K562 (cell line): Measurements from ENCODE around the gene ISG20L2. TPM values are rescaled to one million over a fixed set of nuclear protein-coding genes. Genes with fewer than 3 reads are reported as not detected.

Experiments used
- CBX1 ChIP-seq: sonication (generic); IDR thresholded peaks from 2 replicates; pipeline ENCODE4 v1.6.1; 2016; ENCODE audit warnings: antibody characterized with exemption, low read depth, mild to moderate bottlenecking
- GTF2E2 ChIP-seq: fragments of 200-800 bp; sonication (Bioruptor generic); IDR thresholded peaks from 2 replicates; pipeline ENCODE4 v1.6.1; 2016; ENCODE audit warnings: missing genetic modification characterization, missing compliant biosample characterization
- KAT8 ChIP-seq: fragments of 450-650 bp; IDR thresholded peaks from 2 replicates; pipeline ENCODE4 v1.6.1; 2016; ENCODE audit warnings: low read depth, mild to moderate bottlenecking
- SPI1 ChIP-seq: IDR thresholded peaks from 2 replicates; pipeline ENCODE4 v1.6.1; 2011; ENCODE audit warnings: low read depth, low read length, control low read depth, borderline replicate concordance
- TOE1 ChIP-seq, 2 experiments: fragments of 450-650 bp in 1 of 2; sonication (generic) in 1 of 2; formaldehyde crosslinking in 1 of 2; IDR thresholded peaks; 2 replicates each; pipeline versions ENCODE4 v1.7.1 to v1.8.0; 2016 to 2022; ENCODE audit warnings: borderline replicate concordance in 2 of 2, mild to moderate bottlenecking in 2 of 2, antibody characterized with exemption in 1 of 2, inconsistent platforms in 1 of 2, low read depth in 1 of 2, missing genetic modification reagents in 1 of 2, moderate library complexity in 1 of 2
- ZNF184 ChIP-seq: sonication (generic); formaldehyde crosslinking; IDR thresholded peaks from 2 replicates; pipeline ENCODE4 v1.5.0; 2020; ENCODE audit warnings: missing genetic modification reagents
- ZNF644 ChIP-seq: fragments of 200-800 bp; sonication (Bioruptor generic); IDR thresholded peaks from 2 replicates; pipeline ENCODE4 v1.6.1; 2016; ENCODE audit warnings: low read depth, missing genetic modification characterization, missing compliant biosample characterization
- polyA plus RNA-seq, 8 experiments: library from polyadenylated mRNA; depleted of rRNA in 4 of 8; stranded (reverse) in 5 of 8; unstranded in 3 of 8; fragments of >200 nt; fragmentation: Nextera tagmentation in 2 of 8; fragmentation: Illumina TruSeq in 1 of 8; extraction: Ambion mirVana in 2 of 8; extraction: Trizol in 1 of 8; gene quantifications; 2 replicates each; pipeline versions ENCODE4 v1.2.1 to v1.2.3, GENCODE V29; 2011 to 2014; ENCODE audit warnings: inconsistent platforms in 1 of 8, missing spikeins in 1 of 8
- total RNA-seq, 7 experiments: library from RNA; depleted of rRNA in 6 of 7; stranded (reverse); fragments of >200 nt in 6 of 7; fragmentation: Illumina TruSeq in 2 of 7; extraction: Trizol in 2 of 7; gene quantifications; 2 replicates each; pipeline versions ENCODE4 v1.2.1 to v1.2.3, GENCODE V29; 2011 to 2021; ENCODE audit warnings: low replicate concordance in 1 of 7
- TF ChIP-seq, protein P1 (sequence below): fragments of 450-650 bp; IDR thresholded peaks from 2 replicates; pipeline ENCODE4 v1.6.1; 2017; ENCODE audit warnings: antibody characterized with exemption, mild to moderate bottlenecking
- TF ChIP-seq, protein P2 (sequence below): sonication (generic); formaldehyde crosslinking; IDR thresholded peaks from 2 replicates; pipeline ENCODE4 v1.8.1; 2023; ENCODE audit warnings: mild to moderate bottlenecking, missing genetic modification reagents
- TF ChIP-seq, protein P3 (sequence below): fragments of 150-350 bp; IDR thresholded peaks from 2 replicates; pipeline ENCODE4 v1.6.1; 2014; ENCODE audit warnings: low read depth, mild to moderate bottlenecking, low read length, borderline replicate concordance
- TF ChIP-seq, protein P4 (sequence below), 2 experiments: fragments of 150-350 bp in 1 of 2; IDR thresholded peaks; 2 replicates each; pipeline ENCODE4 v1.6.1; 2012 to 2016; ENCODE audit warnings: low read depth in 2 of 2, low read length in 2 of 2, mild to moderate bottlenecking in 1 of 2, moderate library complexity in 1 of 2

ISG20L2 gene
- total and polyA plus RNA-seq, 9 of the 15 experiments (the other 6 are each of a cell fraction or from before 2014, with no cell fraction given), result 21.3 to 130 (median 50.3) TPM

DNA sequence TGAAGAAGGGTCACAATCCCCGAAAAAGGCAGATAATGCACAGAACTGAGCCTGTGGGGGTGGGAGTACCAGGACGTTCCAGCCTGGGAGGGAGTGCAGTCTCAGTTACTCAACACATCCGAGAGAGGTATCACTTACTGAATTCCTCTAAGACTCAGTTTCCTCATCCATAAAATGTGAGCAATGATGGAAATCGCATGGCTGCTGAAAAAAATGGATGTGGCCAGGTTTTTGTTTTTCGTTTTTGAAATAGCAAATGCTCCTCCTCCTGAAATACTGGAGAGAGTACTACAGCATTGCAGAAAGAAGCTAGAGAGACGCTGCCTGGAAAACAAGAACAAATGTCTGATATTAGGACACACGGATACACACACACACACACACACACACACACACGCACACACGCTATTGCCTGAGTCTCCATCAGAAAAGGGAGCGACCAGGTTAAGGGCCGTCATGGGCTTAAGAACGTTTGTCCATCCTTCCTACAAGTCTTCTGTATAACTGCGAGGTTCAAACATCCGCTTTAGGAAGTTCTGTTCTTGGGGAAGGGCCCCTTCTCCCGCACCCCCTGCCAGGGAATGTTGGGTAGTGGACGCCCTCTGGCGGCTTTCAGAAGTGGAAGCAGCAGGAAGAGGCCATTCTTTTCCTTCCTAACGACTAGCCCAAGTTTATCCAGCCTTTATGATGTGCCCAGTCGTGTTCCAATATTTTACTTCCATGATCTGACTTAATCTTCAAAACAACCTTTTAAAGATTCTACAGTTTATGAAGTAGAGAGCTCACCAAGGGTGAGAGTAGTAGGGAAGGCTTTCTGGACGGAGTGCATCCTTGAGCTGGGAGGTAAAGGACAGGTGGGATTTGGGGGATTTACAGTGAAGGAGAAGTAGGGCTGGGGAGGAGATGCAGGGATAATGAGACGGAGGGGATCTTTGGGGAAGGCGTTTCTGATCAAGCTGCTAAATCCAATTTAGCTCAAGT lies 50.7 kb downstream of the ISG20L2 start (continued):
- TF ChIP-seq, protein P1, sequence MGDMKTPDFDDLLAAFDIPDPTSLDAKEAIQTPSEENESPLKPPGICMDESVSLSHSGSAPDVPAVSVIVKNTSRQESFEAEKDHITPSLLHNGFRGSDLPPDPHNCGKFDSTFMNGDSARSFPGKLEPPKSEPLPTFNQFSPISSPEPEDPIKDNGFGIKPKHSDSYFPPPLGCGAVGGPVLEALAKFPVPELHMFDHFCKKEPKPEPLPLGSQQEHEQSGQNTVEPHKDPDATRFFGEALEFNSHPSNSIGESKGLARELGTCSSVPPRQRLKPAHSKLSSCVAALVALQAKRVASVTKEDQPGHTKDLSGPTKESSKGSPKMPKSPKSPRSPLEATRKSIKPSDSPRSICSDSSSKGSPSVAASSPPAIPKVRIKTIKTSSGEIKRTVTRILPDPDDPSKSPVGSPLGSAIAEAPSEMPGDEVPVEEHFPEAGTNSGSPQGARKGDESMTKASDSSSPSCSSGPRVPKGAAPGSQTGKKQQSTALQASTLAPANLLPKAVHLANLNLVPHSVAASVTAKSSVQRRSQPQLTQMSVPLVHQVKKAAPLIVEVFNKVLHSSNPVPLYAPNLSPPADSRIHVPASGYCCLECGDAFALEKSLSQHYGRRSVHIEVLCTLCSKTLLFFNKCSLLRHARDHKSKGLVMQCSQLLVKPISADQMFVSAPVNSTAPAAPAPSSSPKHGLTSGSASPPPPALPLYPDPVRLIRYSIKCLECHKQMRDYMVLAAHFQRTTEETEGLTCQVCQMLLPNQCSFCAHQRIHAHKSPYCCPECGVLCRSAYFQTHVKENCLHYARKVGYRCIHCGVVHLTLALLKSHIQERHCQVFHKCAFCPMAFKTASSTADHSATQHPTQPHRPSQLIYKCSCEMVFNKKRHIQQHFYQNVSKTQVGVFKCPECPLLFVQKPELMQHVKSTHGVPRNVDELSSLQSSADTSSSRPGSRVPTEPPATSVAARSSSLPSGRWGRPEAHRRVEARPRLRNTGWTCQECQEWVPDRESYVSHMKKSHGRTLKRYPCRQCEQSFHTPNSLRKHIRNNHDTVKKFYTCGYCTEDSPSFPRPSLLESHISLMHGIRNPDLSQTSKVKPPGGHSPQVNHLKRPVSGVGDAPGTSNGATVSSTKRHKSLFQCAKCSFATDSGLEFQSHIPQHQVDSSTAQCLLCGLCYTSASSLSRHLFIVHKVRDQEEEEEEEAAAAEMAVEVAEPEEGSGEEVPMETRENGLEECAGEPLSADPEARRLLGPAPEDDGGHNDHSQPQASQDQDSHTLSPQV, result peak; percentile 76
- TF ChIP-seq GTF2E2 (tag), result no peak
- TF ChIP-seq ZNF644 (tag), result no peak
- 0 out of 2 replicates have a peak, but pooled peaks have one; percentile 11 for TF ChIP-seq SPI1
- no peak for TF ChIP-seq KAT8
- TF ChIP-seq, protein P2, sequence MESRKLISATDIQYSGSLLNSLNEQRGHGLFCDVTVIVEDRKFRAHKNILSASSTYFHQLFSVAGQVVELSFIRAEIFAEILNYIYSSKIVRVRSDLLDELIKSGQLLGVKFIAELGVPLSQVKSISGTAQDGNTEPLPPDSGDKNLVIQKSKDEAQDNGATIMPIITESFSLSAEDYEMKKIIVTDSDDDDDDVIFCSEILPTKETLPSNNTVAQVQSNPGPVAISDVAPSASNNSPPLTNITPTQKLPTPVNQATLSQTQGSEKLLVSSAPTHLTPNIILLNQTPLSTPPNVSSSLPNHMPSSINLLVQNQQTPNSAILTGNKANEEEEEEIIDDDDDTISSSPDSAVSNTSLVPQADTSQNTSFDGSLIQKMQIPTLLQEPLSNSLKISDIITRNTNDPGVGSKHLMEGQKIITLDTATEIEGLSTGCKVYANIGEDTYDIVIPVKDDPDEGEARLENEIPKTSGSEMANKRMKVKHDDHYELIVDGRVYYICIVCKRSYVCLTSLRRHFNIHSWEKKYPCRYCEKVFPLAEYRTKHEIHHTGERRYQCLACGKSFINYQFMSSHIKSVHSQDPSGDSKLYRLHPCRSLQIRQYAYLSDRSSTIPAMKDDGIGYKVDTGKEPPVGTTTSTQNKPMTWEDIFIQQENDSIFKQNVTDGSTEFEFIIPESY (CRISPR knock-in tag), result no peak
- TF ChIP-seq, protein P3, sequence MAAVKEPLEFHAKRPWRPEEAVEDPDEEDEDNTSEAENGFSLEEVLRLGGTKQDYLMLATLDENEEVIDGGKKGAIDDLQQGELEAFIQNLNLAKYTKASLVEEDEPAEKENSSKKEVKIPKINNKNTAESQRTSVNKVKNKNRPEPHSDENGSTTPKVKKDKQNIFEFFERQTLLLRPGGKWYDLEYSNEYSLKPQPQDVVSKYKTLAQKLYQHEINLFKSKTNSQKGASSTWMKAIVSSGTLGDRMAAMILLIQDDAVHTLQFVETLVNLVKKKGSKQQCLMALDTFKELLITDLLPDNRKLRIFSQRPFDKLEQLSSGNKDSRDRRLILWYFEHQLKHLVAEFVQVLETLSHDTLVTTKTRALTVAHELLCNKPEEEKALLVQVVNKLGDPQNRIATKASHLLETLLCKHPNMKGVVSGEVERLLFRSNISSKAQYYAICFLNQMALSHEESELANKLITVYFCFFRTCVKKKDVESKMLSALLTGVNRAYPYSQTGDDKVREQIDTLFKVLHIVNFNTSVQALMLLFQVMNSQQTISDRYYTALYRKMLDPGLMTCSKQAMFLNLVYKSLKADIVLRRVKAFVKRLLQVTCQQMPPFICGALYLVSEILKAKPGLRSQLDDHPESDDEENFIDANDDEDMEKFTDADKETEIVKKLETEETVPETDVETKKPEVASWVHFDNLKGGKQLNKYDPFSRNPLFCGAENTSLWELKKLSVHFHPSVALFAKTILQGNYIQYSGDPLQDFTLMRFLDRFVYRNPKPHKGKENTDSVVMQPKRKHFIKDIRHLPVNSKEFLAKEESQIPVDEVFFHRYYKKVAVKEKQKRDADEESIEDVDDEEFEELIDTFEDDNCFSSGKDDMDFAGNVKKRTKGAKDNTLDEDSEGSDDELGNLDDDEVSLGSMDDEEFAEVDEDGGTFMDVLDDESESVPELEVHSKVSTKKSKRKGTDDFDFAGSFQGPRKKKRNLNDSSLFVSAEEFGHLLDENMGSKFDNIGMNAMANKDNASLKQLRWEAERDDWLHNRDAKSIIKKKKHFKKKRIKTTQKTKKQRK, result no peak
- TF ChIP-seq, protein P4, sequence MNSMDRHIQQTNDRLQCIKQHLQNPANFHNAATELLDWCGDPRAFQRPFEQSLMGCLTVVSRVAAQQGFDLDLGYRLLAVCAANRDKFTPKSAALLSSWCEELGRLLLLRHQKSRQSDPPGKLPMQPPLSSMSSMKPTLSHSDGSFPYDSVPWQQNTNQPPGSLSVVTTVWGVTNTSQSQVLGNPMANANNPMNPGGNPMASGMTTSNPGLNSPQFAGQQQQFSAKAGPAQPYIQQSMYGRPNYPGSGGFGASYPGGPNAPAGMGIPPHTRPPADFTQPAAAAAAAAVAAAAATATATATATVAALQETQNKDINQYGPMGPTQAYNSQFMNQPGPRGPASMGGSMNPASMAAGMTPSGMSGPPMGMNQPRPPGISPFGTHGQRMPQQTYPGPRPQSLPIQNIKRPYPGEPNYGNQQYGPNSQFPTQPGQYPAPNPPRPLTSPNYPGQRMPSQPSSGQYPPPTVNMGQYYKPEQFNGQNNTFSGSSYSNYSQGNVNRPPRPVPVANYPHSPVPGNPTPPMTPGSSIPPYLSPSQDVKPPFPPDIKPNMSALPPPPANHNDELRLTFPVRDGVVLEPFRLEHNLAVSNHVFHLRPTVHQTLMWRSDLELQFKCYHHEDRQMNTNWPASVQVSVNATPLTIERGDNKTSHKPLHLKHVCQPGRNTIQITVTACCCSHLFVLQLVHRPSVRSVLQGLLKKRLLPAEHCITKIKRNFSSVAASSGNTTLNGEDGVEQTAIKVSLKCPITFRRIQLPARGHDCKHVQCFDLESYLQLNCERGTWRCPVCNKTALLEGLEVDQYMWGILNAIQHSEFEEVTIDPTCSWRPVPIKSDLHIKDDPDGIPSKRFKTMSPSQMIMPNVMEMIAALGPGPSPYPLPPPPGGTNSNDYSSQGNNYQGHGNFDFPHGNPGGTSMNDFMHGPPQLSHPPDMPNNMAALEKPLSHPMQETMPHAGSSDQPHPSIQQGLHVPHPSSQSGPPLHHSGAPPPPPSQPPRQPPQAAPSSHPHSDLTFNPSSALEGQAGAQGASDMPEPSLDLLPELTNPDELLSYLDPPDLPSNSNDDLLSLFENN (IDR thresholded peaks at IDR 0.05; ENCODE audit: low read depth in 2 of 2, low read length in 2 of 2), result no peak
- peak; percentile 20; the same call in 1 of the 2 replicates for TF ChIP-seq TOE1 (IDR thresholded peaks at IDR 0.05; ENCODE audit: borderline replicate concordance)
- TF ChIP-seq TOE1 (CRISPR knock-in tag; IDR thresholded peaks at IDR 0.05; ENCODE audit: borderline replicate concordance, low read depth), result no peak
- TF ChIP-seq CBX1, result no peak
- TF ChIP-seq ZNF184 (CRISPR knock-in tag), result no peak
